K562 (cell line): Measurements from ENCODE around the gene ACVR2B.

Source experiments
- CTCF ChIP-seq, 3 experiments: IDR thresholded peaks in 2 of 3; conservative IDR thresholded peaks in 1 of 3; 2 replicates each; pipeline ENCODE4 v1.5.1; 2011 to 2012; ENCODE audit warnings: low read length in 3 of 3, mild to moderate bottlenecking in 3 of 3, control low read depth in 2 of 3, improper control_type of control experiment in 1 of 3, inconsistent platforms in 1 of 3, low read depth in 1 of 3, mixed read lengths in 1 of 3, moderate library complexity in 1 of 3; ENCODE audit not compliant: insufficient read depth in 2 of 3
- EZH2 ChIP-seq: IDR thresholded peaks from 2 replicates; pipeline ENCODE4 v1.6.1; 2012; ENCODE audit warnings: low read depth, mild to moderate bottlenecking, inconsistent platforms, low read length, borderline replicate concordance
- FOXK1 ChIP-seq: sonication (generic); formaldehyde crosslinking; IDR thresholded peaks from 2 replicates; pipeline ENCODE4 v1.8.0; 2022; ENCODE audit warnings: missing genetic modification reagents, mild to moderate bottlenecking, borderline replicate concordance
- GABPA ChIP-seq: fragments of 200-800 bp; sonication (Bioruptor generic); conservative IDR thresholded peaks from 2 replicates; pipeline ENCODE4 v1.6.1; 2016; ENCODE audit warnings: low read depth, missing genetic modification characterization, missing compliant biosample characterization
- NRF1 ChIP-seq, 2 experiments: fragments of 450-650 bp; IDR thresholded peaks in 1 of 2; conservative IDR thresholded peaks in 1 of 2; 2 replicates each; pipeline ENCODE4 v1.6.1; 2014; ENCODE audit warnings: mild to moderate bottlenecking in 2 of 2
- PATZ1 ChIP-seq: fragments of 250-450 bp; sonication (Bioruptor Pico); IDR thresholded peaks from 2 replicates; pipeline ENCODE4 v1.5.0; 2020; ENCODE audit warnings: mild to moderate bottlenecking, borderline replicate concordance
- POLR2AphosphoS5 ChIP-seq: IDR thresholded peaks from 2 replicates; pipeline ENCODE4 v1.6.1; 2011; ENCODE audit warnings: mild to moderate bottlenecking, low read depth, low read length, moderate library complexity; ENCODE audit not compliant: control insufficient read depth, insufficient read depth
- ZBTB26 ChIP-seq: fragments of 450-650 bp; formaldehyde crosslinking; IDR thresholded peaks from 2 replicates; pipeline ENCODE4 v1.4.0; 2022; ENCODE audit warnings: missing genetic modification characterization
- ZBTB33 ChIP-seq: sonication (generic); formaldehyde crosslinking; IDR thresholded peaks from 2 replicates; pipeline ENCODE4 v1.8.1; 2023; ENCODE audit warnings: mild to moderate bottlenecking, missing genetic modification reagents
- ZHX1 ChIP-seq: fragments of 150-350 bp; conservative IDR thresholded peaks from 2 replicates; pipeline ENCODE4 v1.6.1; 2014; ENCODE audit warnings: low read length
- ZNF785 ChIP-seq: fragments of 250-450 bp; sonication (Bioruptor Pico); IDR thresholded peaks from 2 replicates; pipeline ENCODE4 v1.4.0; 2020; ENCODE audit warnings: mild to moderate bottlenecking

GRCh38 chr3:38446812-38447211 is 6.9 kb upstream of the ACVR2B start:
- TF ChIP-seq CTCF (IDR thresholded peaks at IDR 0.05 in 2 of 3, conservative IDR thresholded peaks at IDR 0.05 in 1 of 3; ENCODE audit: insufficient read depth in 2 of 3, low read depth in 1 of 3, low read length in 3 of 3) (no peak), EZH2 (no peak), ZBTB33 (CRISPR knock-in tag) (no peak), ZBTB26 (CRISPR knock-in tag) (no peak), NRF1 (conservative IDR thresholded peaks at IDR 0.05 in 1 of 2, IDR thresholded peaks at IDR 0.05 in 1 of 2) (no peak), PATZ1 (CRISPR knock-in tag) (no peak), FOXK1 (CRISPR knock-in tag) (no peak), POLR2AphosphoS5 (no peak), GABPA (tag) (no peak), ZHX1 (no peak), ZNF785 (no peak)
